K562 (cell line): ENCODE data around the gene GANAB. TPM values are rescaled to one million over a fixed set of nuclear protein-coding genes. Genes with fewer than 3 reads are reported as not detected.

ENCODE experiments used
- NCOA2 ChIP-seq, 2 experiments: fragments of 450-650 bp; IDR thresholded peaks; 2 replicates each; pipeline ENCODE4 v1.6.1; 2018; ENCODE audit warnings: mild to moderate bottlenecking in 2 of 2, moderate library complexity in 1 of 2; ENCODE audit not compliant: partially characterized antibody in 2 of 2
- U2AF1 ChIP-seq: fragments of 200-400 bp; formaldehyde crosslinking; optimal IDR thresholded peaks from 2 replicates; pipeline ENCODE3; 2017; ENCODE audit warnings: mild to moderate bottlenecking, low read depth, low read length, moderate library complexity
- ZNF583 ChIP-seq: fragments of 250-450 bp; sonication (Bioruptor Pico); IDR thresholded peaks from 2 replicates; pipeline ENCODE4 v1.4.0; 2020
- polyA plus RNA-seq, 8 experiments: library from polyadenylated mRNA; depleted of rRNA in 4 of 8; stranded (reverse) in 5 of 8; unstranded in 3 of 8; fragments of >200 nt; fragmentation: Nextera tagmentation in 2 of 8; fragmentation: Illumina TruSeq in 1 of 8; extraction: Ambion mirVana in 2 of 8; extraction: Trizol in 1 of 8; gene quantifications; 2 replicates each; pipeline versions ENCODE4 v1.2.1 to v1.2.3, GENCODE V29; 2011 to 2014; ENCODE audit warnings: inconsistent platforms in 1 of 8, missing spikeins in 1 of 8
- total RNA-seq, 7 experiments: library from RNA; depleted of rRNA in 6 of 7; stranded (reverse); fragments of >200 nt in 6 of 7; fragmentation: Illumina TruSeq in 2 of 7; extraction: Trizol in 2 of 7; gene quantifications; 2 replicates each; pipeline versions ENCODE4 v1.2.1 to v1.2.3, GENCODE V29; 2011 to 2021; ENCODE audit warnings: low replicate concordance in 1 of 7
- TF ChIP-seq, protein P1 (sequence below), 2 experiments: fragments of 450-650 bp; IDR thresholded peaks; 2 replicates each; pipeline ENCODE4 v1.6.1; 2016; ENCODE audit warnings: mild to moderate bottlenecking in 2 of 2, borderline replicate concordance in 1 of 2, low read depth in 1 of 2, moderate library complexity in 1 of 2
- TF ChIP-seq, protein P2 (sequence below): fragments of 250-450 bp; sonication (Bioruptor Pico); IDR thresholded peaks from 2 replicates; pipeline ENCODE4 v1.4.0; 2020
- TF ChIP-seq, protein P3 (sequence below): sonication (generic); formaldehyde crosslinking; IDR thresholded peaks from 2 replicates; pipeline ENCODE4 v1.8.1; 2023; ENCODE audit warnings: mild to moderate bottlenecking, missing genetic modification reagents
- TF ChIP-seq, protein P4 (sequence below): fragments of 450-650 bp; formaldehyde crosslinking; IDR thresholded peaks from 2 replicates; pipeline ENCODE4 v1.4.0; 2020; ENCODE audit warnings: mild to moderate bottlenecking, moderate library complexity

Gene GANAB
- total and polyA plus RNA-seq, 9 of the 15 experiments (the other 6 are each of a cell fraction or from before 2014, with no cell fraction given) = 6.5 to 284 (median 161) TPM

DNA sequence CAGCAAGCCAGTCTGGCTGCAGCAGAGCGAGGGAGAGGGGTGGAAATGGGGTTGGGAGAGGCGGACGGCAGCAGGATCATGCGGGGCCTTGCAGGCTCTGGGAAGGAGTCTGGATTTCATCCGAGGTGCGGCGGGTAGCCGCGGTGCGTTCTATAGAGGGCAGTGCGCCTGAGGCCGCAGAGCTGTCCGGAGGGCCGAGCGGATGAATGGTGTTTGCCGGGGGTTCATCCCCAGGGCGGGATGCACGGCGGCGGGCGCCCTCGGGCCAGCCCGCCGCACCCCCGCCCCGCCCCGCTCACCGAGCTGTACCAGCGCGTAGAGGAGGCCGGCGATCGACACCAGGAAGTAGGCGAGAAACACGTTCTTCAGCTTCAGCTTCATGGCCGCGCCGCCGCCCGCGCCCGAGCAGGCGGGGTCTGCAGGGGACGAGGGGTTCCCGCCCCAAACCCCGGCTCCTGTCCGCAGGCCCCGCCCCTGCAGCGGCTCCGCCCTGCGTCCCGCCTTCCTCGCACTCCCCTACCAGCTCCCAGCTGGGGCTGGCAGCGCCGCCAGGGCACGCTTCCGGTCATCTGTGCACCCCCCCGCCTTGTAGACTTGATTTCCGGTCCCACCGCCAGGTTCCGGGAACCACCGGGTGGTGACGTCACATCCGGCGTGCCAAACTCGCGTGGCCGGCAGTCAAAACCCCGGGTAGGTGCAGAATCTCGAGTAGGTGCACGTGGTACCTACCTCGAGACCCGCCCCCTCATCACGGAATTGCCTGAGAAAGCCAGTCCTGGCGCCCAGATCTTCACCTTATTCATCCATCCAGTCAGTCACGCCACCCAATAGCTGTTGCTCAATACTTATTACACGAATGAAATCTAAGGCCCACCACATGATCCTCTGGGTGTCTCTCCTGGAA, 24.6 kb downstream of the GANAB start, which contains the start of gene B3GAT3 (continued):
- TF ChIP-seq, protein P1, sequence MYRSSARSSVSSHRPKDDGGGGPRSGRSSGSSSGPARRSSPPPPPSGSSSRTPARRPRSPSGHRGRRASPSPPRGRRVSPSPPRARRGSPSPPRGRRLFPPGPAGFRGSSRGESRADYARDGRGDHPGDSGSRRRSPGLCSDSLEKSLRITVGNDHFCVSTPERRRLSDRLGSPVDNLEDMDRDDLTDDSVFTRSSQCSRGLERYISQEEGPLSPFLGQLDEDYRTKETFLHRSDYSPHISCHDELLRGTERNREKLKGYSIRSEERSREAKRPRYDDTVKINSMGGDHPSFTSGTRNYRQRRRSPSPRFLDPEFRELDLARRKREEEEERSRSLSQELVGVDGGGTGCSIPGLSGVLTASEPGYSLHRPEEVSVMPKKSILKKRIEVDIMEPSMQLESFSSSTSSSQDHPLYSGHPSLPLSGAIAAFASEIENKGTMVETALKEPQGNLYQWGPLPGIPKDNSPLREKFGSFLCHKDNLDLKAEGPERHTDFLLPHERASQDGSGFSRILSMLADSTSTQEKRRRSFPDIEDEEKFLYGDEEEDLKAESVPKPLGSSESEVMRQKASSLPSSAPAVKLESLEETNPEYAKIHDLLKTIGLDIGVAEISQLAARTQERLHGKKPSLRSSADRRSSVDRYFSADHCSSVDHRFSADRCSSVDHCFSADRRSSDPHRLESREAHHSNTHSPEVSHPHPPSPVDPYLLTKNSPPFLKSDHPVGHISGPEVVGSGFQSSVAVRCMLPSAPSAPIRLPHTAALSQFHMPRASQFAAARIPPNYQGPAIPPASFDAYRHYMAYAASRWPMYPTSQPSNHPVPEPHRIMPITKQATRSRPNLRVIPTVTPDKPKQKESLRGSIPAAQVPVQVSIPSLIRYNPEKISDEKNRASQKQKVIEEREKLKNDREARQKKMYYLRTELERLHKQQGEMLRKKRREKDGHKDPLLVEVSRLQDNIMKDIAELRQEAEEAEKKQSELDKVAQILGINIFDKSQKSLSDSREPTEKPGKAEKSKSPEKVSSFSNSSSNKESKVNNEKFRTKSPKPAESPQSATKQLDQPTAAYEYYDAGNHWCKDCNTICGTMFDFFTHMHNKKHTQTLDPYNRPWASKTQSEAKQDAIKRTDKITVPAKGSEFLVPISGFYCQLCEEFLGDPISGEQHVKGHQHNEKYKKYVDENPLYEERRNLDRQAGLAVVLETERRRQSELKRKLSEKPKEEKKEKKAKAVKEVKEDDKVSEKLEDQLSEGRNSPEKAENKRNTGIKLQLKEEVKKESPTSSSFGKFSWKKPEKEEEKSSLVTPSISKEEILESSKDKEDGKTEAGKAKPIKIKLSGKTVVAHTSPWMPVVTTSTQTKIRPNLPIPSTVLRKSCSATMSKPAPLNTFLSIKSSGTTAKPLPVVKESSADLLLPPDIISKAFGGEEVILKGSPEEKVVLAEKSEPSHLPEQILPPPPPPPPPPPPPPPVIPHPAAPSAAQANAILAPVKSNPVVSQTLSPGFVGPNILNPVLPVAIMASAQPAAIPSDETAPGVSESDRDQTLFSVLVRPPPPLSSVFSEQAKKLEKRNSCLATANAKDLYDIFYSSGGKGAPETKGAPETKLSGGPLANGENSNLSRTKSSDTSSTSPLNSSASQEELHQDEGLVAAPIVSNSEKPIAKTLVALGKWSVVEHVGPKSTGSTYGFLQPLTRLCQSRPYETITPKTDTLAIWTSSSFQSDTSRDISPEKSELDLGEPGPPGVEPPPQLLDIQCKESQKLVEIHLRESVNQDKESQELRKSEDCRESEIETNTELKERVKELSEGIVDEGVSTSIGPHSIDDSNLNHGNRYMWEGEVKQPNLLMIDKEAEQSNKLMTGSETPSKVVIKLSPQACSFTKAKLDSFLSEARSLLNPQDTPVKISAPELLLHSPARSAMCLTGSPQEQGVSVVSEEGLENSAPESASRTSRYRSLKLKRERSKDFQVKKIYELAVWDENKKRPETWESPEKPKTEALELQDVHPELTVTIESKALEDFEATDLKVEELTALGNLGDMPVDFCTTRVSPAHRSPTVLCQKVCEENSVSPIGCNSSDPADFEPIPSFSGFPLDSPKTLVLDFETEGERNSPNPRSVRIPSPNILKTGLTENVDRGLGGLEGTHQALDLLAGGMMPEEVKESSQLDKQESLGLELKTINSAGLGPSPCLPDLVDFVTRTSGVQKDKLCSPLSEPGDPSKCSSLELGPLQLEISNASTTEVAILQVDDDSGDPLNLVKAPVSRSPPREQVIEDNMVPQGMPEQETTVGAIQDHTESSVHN (IDR thresholded peaks at IDR 0.05; ENCODE audit: borderline replicate concordance in 1 of 2, low read depth in 1 of 2) = peak in 1 of 2 experiments; percentile 68; a peak in 1 of 4 replicates
- no peak for TF ChIP-seq U2AF1
- TF ChIP-seq NCOA2 (IDR thresholded peaks at IDR 0.05; ENCODE audit: partially characterized antibody in 2 of 2) = no peak
- TF ChIP-seq, protein P2, sequence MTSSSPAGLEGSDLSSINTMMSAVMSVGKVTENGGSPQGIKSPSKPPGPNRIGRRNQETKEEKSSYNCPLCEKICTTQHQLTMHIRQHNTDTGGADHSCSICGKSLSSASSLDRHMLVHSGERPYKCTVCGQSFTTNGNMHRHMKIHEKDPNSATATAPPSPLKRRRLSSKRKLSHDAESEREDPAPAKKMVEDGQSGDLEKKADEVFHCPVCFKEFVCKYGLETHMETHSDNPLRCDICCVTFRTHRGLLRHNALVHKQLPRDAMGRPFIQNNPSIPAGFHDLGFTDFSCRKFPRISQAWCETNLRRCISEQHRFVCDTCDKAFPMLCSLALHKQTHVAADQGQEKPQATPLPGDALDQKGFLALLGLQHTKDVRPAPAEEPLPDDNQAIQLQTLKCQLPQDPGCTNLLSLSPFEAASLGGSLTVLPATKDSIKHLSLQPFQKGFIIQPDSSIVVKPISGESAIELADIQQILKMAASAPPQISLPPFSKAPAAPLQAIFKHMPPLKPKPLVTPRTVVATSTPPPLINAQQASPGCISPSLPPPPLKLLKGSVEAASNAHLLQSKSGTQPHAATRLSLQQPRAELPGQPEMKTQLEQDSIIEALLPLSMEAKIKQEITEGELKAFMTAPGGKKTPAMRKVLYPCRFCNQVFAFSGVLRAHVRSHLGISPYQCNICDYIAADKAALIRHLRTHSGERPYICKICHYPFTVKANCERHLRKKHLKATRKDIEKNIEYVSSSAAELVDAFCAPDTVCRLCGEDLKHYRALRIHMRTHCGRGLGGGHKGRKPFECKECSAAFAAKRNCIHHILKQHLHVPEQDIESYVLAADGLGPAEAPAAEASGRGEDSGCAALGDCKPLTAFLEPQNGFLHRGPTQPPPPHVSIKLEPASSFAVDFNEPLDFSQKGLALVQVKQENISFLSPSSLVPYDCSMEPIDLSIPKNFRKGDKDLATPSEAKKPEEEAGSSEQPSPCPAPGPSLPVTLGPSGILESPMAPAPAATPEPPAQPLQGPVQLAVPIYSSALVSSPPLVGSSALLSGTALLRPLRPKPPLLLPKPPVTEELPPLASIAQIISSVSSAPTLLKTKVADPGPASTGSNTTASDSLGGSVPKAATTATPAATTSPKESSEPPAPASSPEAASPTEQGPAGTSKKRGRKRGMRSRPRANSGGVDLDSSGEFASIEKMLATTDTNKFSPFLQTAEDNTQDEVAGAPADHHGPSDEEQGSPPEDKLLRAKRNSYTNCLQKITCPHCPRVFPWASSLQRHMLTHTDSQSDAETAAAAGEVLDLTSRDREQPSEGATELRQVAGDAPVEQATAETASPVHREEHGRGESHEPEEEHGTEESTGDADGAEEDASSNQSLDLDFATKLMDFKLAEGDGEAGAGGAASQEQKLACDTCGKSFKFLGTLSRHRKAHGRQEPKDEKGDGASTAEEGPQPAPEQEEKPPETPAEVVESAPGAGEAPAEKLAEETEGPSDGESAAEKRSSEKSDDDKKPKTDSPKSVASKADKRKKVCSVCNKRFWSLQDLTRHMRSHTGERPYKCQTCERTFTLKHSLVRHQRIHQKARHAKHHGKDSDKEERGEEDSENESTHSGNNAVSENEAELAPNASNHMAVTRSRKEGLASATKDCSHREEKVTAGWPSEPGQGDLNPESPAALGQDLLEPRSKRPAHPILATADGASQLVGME (CRISPR knock-in tag) = 0 out of 2 replicates have a peak, but pooled peaks have one; percentile 12
- TF ChIP-seq ZNF583 (CRISPR knock-in tag) = no peak
- TF ChIP-seq, protein P3, sequence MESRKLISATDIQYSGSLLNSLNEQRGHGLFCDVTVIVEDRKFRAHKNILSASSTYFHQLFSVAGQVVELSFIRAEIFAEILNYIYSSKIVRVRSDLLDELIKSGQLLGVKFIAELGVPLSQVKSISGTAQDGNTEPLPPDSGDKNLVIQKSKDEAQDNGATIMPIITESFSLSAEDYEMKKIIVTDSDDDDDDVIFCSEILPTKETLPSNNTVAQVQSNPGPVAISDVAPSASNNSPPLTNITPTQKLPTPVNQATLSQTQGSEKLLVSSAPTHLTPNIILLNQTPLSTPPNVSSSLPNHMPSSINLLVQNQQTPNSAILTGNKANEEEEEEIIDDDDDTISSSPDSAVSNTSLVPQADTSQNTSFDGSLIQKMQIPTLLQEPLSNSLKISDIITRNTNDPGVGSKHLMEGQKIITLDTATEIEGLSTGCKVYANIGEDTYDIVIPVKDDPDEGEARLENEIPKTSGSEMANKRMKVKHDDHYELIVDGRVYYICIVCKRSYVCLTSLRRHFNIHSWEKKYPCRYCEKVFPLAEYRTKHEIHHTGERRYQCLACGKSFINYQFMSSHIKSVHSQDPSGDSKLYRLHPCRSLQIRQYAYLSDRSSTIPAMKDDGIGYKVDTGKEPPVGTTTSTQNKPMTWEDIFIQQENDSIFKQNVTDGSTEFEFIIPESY (CRISPR knock-in tag) = peak; percentile 10; the same call in 1 of the 2 replicates
- TF ChIP-seq, protein P4, sequence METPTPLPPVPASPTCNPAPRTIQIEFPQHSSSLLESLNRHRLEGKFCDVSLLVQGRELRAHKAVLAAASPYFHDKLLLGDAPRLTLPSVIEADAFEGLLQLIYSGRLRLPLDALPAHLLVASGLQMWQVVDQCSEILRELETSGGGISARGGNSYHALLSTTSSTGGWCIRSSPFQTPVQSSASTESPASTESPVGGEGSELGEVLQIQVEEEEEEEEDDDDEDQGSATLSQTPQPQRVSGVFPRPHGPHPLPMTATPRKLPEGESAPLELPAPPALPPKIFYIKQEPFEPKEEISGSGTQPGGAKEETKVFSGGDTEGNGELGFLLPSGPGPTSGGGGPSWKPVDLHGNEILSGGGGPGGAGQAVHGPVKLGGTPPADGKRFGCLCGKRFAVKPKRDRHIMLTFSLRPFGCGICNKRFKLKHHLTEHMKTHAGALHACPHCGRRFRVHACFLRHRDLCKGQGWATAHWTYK = peak; percentile 68; the same call in 1 of the 2 replicates
